ENCODE data around the gene ZNF593.

ZNF593 gene

DNA sequence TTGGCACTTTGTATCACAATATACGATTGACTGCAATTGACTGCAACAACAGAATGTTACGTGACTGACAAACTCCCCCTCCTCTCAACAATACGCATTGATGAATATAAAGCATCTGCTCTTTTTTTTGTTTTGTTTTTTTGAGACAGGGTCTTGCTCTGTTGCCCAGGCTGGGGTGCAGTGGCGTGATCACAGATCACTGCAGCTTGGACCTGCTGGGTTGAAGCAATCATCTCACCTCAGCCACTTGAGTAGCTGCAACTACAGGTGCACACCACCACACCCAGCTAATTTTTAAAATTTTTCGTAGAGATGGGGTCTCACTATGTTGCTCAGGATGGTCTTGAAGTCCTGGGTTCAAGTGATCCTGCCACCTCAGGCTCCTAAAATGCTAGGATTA is 43.0 kb downstream of the ZNF593 start:
- no peak overlapping the region for H3K4me3 ChIP-seq (replicated peaks; ENCODE audit: low read depth, low read length)
- no peak for DNase-seq (ENCODE audit: extremely low read depth, insufficient read length)
- no peaks in the 10 kb centered on the region; the same call in 1 of the 2 replicates for H3K27me3 ChIP-seq (replicated peaks; ENCODE audit: control insufficient read depth, insufficient read depth, low read length)
- TF ChIP-seq, protein P1, sequence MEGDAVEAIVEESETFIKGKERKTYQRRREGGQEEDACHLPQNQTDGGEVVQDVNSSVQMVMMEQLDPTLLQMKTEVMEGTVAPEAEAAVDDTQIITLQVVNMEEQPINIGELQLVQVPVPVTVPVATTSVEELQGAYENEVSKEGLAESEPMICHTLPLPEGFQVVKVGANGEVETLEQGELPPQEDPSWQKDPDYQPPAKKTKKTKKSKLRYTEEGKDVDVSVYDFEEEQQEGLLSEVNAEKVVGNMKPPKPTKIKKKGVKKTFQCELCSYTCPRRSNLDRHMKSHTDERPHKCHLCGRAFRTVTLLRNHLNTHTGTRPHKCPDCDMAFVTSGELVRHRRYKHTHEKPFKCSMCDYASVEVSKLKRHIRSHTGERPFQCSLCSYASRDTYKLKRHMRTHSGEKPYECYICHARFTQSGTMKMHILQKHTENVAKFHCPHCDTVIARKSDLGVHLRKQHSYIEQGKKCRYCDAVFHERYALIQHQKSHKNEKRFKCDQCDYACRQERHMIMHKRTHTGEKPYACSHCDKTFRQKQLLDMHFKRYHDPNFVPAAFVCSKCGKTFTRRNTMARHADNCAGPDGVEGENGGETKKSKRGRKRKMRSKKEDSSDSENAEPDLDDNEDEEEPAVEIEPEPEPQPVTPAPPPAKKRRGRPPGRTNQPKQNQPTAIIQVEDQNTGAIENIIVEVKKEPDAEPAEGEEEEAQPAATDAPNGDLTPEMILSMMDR (IDR thresholded peaks at IDR 0.05; ENCODE audit: insufficient read depth, low read length, poor library complexity, severe bottlenecking): no peak
- H3K36me3 ChIP-seq (ENCODE audit: control insufficient read depth, insufficient read depth, low read length): no peaks in the 10 kb centered on the region

- no peak for DNase-seq (ENCODE audit: extremely low read depth, insufficient read length)
- Histone ChIP-seq H3K36me3 (ENCODE audit: control insufficient read depth, insufficient read depth, low read length) (no peaks in the 10 kb centered on the region), H3K4me3 (replicated peaks; ENCODE audit: low read depth, low read length) (no peak overlapping the region), H3K27me3 (replicated peaks; ENCODE audit: control insufficient read depth, insufficient read depth, low read length) (no peaks in the 10 kb centered on the region; the same call in 1 of the 2 replicates)
- TF ChIP-seq, protein P1 (IDR thresholded peaks at IDR 0.05; ENCODE audit: insufficient read depth, low read length, poor library complexity, severe bottlenecking): no peak
Observed at GRCh38 chr1:26213335-26213905, 43.7 kb downstream of the ZNF593 start.

GRCh38 chr1:26215246-26215645 is 45.5 kb downstream of the ZNF593 start:
- no peak for DNase-seq (ENCODE audit: extremely low read depth, insufficient read length)
- Histone ChIP-seq H3K27me3 (replicated peaks; ENCODE audit: control insufficient read depth, insufficient read depth, low read length) (no peaks in the 10 kb centered on the region; the same call in 1 of the 2 replicates), H3K36me3 (ENCODE audit: control insufficient read depth, insufficient read depth, low read length) (no peaks in the 10 kb centered on the region), H3K4me3 (replicated peaks; ENCODE audit: low read depth, low read length) (no peak overlapping the region)
- TF ChIP-seq, protein P1 (IDR thresholded peaks at IDR 0.05; ENCODE audit: insufficient read depth, low read length, poor library complexity, severe bottlenecking): no peak

- DNase-seq (ENCODE audit: extremely low read depth, insufficient read length): no peak
- TF ChIP-seq, protein P1 (IDR thresholded peaks at IDR 0.05; ENCODE audit: insufficient read depth, low read length, poor library complexity, severe bottlenecking): no peak
- no peaks in the 10 kb centered on the region for H3K36me3 ChIP-seq (ENCODE audit: control insufficient read depth, insufficient read depth, low read length)
- no peak overlapping the region for H3K4me3 ChIP-seq (replicated peaks; ENCODE audit: low read depth, low read length)
- H3K27me3 ChIP-seq (replicated peaks; ENCODE audit: control insufficient read depth, insufficient read depth, low read length): no peaks in the 10 kb centered on the region; the same call in none of the 2 replicates
Observed at GRCh38 chr1:26218906-26219494, 49.3 kb downstream of the ZNF593 start.

Data from GM06990 (cell line).